ENCODE measurements around the gene FAM221A. TPM values are rescaled to one million over a fixed set of nuclear protein-coding genes. Genes with fewer than 3 reads are reported as not detected.

The FAM221A gene
- total RNA-seq, 4 donors from 2014 or later: 12.9 to 28.2 (median 14.9) TPM

DNA sequence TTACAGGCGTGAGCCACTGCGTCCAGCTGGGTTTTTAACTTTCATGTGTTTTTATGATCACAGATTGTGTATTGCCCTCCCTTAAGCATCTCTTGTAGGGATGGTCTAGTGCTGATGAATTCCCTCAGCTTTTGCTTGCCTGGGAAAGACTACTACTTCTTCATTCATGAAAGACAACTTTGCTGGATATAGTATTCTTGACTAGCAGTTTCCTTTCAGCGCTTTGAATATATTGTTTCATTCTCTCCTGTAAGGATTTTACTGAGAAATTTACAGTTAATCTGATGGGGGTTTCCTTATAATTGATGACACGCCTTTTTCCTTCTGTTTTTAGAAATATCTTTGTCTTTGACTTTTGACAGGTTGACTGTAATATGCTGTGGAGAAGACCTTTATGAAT is 63.2 kb downstream of the FAM221A start:
- intact Hi-C loops (cut with DNase I): no loop called here
- H3K4me3 ChIP-seq (replicated peaks in 1 of 3): no peak overlapping the region
- no peaks in the 10 kb centered on the region for H3K27me3 ChIP-seq
- WGBS, 2 donors: 90 to 95% methylated on average over 4 of the region's 4 CpGs
- DNase-seq: no peak
- no peak overlapping the region for H3K27ac ChIP-seq
- no peaks in the 10 kb centered on the region for H3K36me3 ChIP-seq
- H3K4me1 ChIP-seq: no peaks in the 10 kb centered on the region
- no peaks in the 10 kb centered on the region for H3K9me3 ChIP-seq
- TF ChIP-seq, protein P1, sequence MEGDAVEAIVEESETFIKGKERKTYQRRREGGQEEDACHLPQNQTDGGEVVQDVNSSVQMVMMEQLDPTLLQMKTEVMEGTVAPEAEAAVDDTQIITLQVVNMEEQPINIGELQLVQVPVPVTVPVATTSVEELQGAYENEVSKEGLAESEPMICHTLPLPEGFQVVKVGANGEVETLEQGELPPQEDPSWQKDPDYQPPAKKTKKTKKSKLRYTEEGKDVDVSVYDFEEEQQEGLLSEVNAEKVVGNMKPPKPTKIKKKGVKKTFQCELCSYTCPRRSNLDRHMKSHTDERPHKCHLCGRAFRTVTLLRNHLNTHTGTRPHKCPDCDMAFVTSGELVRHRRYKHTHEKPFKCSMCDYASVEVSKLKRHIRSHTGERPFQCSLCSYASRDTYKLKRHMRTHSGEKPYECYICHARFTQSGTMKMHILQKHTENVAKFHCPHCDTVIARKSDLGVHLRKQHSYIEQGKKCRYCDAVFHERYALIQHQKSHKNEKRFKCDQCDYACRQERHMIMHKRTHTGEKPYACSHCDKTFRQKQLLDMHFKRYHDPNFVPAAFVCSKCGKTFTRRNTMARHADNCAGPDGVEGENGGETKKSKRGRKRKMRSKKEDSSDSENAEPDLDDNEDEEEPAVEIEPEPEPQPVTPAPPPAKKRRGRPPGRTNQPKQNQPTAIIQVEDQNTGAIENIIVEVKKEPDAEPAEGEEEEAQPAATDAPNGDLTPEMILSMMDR (IDR thresholded peaks at IDR 0.05): no peak
- no peak for TF ChIP-seq POLR2A (IDR thresholded peaks at IDR 0.05)

DNA sequence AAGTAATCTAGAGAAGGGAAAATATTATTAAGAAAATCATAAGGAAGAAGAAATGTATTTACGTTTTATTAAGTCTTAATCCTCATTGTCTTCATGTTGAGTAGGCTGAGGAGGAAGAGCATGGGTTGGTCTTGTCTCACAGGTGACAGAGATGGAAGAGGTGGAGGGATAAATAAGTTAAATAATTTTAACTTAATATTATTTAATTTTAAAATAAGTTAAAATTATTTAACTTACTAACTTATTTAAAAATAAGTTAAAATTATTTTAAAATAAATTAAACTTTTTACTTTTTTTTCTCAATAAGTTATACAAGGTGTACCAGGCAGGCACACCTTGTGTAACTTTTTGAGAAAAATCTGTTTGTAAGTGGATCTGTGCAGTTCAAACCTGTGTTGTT is 66.6 kb downstream of the FAM221A start:
- Histone ChIP-seq H3K27ac (no peak overlapping the region), H3K4me3 (replicated peaks in 1 of 3) (no peak overlapping the region), H3K9me3 (no peaks in the 10 kb centered on the region), H3K36me3 (no peaks in the 10 kb centered on the region), H3K4me1 (no peaks in the 10 kb centered on the region), H3K27me3 (no peaks in the 10 kb centered on the region)
- DNase-seq: no peak
- no peak for TF ChIP-seq POLR2A (IDR thresholded peaks at IDR 0.05)
- TF ChIP-seq, protein P1 (IDR thresholded peaks at IDR 0.05): no peak
- intact Hi-C loops (cut with DNase I): no loop called here
- WGBS, 2 donors: 88 to 89% methylated on average over 1 of the region's 1 CpG

DNA sequence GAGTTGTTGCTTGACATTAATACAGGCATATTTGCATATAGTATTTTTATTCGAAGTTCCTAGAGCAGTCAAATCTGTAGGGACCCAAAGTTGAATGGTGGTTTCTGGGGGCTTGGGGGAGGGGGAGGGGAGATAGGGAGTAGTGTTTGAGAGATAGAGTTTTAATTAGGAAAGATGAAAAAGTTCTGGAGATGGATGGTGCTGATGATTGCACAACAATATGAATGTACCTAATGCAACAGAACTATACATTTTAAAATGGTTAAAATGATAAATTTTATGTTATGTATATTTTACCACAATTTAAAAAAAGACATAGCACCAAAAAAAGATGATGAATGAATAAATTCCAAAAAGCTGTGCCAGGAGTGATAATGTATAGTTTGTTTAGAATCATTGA is 71.9 kb downstream of the FAM221A start:
- no peak overlapping the region for H3K4me3 ChIP-seq (replicated peaks in 1 of 3)
- TF ChIP-seq, protein P1 (IDR thresholded peaks at IDR 0.05): no peak
- no peak for TF ChIP-seq POLR2A (IDR thresholded peaks at IDR 0.05)
- H3K36me3 ChIP-seq: no peaks in the 10 kb centered on the region
- no peaks in the 10 kb centered on the region for H3K27me3 ChIP-seq
- intact Hi-C loops (cut with DNase I): no loop called here
- no peak for DNase-seq
- H3K27ac ChIP-seq: no peak overlapping the region
- no peaks in the 10 kb centered on the region for H3K9me3 ChIP-seq
- 79 to 81% methylated on average over 1 of the region's 1 CpG for WGBS, 2 donors
- no peaks in the 10 kb centered on the region for H3K4me1 ChIP-seq

Small RNA genes lying within 50 kb of the gene (small RNA-seq; reads per million reads assigned to genes)
- gene AC006026.2: not detected

Other genes with a start within 250 kb of the FAM221A start
- 1 to 10 TPM in 3 of 4 donors, under 1 TPM in 1; 0.67 to 5.2 (median 3.4) TPM for gene IGF2BP3, start 209.7 kb upstream of the FAM221A start, total RNA-seq
- 10 to 100 TPM; 31.6 to 49.0 (median 42.8) TPM for gene TRA2A, start 148.2 kb upstream of the FAM221A start, total RNA-seq
- gene CCDC126, start 82.8 kb upstream of the FAM221A start, total RNA-seq: 10 to 100 TPM; 21.1 to 26.8 (median 23.9) TPM
- gene STK31, start 30.0 kb downstream of the FAM221A start, total RNA-seq: 1 to 10 TPM in 2 of 4 donors, under 1 TPM in 2; 0.27 to 2.3 (median 0.70) TPM

Data from thyroid gland (tissue), 4 donors.